ENCODE results near the gene C10orf62.

C10orf62 gene

DNA sequence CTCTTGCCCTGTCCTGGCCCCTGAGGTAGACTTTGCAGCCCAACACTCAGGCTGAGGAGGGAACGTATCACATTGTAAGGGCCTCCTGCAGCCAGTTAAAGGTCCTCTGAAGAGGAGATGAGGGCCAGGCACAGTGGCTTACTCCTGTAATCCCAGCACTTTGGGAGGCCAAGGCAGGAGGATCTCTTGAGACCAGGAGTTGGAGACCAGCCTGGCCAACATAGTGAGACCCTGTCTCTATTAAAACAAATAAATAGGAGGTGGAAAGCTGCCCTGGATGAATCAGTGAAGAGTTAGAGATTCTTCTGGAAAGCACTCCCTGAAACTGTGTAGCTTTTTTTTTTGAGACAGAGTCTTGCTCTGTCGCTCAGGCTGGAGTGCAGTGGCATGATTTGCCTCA is 2.3 kb upstream of the C10orf62 start:
- DNase-seq: no peak

DNA sequence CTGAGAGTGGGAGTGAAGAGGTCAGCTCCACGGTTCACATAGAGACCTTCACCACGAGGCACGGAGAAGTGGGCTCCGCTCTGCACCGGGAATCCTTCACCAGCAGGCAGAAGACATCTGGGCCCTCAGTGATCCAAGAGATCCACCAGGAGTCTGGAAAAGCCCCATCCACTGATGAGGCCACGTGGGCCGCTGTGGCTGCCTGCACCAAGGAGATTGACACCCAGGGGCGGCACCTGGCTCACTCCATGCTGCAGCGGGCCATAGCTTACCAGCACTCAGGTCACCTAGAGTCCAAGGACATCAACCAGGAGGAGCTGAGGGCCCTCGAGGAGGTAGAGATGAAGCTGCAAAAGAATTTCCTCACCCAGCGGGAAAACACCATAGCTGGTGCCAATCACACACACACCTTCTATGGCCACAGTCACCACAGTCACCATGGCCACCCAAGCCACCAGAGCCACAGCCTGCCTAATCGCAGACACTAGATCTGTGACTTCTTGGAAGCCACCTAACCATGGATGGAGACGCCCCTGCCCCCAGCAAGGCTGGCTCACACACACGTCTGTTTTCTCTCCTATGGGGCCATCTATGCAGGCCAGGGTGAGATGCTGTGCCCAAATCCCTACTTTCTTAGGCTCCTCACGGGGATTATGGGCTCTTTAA is 694 bp downstream of the C10orf62 start:
- DNase-seq: no peak

DNA sequence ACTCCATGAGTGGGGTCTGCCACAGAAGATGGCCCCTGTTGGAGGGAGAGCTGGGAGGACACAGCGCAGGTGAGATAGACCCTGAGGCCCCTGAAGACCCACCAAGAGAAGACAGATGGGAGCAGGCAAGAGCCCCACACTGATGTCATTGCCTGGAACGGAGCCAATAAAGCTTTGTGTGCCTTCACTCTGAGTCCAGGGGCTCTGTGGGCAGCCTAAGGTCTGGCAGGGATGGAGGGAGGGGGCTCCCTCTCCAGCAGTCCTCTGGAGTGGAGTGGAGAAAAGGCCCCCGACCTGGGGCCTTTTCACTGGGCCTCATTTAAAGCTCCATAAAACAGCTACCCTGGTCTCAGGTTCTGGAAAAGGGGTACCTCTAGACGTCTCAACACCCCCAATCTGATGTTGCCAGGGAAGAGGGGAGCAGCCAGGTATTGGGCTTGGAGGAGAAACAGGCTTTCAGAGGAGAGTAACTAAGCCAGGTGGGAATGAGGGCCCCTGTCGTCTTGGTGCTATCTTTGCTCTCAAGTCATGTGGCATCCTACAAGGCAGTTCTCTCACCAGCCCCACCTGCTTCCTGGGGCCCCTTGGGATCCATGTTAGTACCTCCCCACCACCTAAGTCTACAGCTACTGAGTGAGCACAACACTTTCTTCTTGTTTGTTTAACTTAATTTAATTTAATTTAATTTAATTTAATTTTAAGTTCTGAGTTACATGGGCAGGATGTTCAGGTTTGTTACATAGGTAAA is 1.4 kb downstream of the C10orf62 start:
- DNase-seq: no peak

DNA sequence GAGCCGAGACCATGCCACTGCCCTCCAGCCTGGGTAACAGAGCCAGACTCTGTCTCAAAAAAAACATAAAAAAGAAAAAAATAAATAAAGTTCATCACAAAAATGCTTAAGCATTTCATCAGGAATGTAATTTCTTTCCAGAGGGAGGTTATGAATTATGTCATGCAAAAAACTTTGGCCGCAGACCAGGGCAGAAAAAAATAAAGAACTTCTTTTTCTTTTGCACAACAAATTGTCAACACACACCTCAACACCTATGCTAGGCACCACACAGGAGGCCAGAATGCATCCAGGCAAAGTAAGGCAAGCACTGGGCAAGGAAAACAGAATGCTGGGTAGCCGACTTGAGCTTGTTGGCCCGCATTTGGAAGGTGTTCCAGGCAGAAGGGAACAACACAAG is 3.9 kb downstream of the C10orf62 start:
- DNase-seq: no peak

DNA sequence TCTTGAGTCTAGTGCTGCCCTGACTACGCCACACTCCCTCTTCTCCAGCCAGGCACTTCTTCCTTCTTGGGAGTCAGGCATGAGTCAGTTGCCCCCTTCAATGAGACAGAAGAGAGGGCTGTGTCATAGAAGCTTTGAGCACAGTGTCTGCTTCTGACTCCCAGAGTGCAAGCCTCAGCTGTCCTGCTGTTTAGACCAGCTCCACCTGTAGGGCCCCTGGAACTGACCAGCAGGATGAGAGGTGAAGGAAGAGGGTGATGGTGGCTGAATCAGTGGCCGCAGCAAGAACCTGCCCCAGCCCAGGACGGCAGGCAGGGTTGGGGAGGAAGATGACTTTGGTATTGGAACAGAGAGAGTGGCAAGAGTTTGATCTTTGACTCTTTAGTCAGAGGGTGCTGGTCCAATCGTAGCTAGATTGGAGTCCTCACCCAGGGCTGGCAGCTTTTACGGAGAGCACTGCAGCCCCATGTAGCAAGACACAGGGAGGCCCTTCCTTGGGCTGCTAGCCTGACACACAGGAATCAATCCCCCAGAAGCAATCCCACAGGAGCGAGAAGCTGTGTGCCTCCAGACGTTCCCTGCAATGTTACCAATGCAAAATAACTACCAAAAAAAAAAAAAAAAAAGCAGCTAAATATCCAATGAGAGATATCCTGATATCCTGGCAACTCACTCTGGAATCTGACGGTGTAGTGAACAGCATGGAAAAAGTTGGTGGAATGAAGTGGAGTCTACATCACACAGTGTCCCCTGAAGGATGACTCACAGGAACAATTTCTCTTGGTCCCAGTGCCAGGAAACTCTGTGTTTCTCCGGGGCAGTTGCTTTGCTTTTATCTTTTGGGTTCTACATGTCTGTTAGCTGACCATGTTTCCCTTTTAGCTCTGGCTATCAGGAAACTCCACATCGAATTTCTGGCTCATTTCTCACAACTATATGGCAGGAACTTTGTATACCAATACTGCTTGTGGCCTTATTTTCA is 6.9 kb downstream of the C10orf62 start:
- no peak for DNase-seq

DNA sequence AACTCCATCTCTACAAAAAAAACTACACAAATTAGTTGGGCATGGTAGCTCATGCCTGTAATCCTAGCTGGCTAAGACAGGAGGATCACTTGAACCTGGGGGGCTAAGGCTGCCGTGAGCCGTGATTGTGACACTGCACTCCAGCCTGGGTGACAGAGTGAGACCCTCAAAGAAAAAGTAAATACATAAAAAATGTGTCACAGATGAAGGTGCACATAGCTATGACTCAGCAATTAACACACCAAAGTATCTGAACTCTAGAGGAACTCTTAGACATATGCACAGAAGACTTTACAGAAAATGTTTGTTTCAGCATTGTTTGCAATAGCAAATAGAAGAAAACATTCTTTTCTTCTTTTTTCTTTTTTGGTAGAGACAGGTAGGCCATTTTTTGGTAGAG is 8.3 kb downstream of the C10orf62 start:
- no peak for DNase-seq

DNA sequence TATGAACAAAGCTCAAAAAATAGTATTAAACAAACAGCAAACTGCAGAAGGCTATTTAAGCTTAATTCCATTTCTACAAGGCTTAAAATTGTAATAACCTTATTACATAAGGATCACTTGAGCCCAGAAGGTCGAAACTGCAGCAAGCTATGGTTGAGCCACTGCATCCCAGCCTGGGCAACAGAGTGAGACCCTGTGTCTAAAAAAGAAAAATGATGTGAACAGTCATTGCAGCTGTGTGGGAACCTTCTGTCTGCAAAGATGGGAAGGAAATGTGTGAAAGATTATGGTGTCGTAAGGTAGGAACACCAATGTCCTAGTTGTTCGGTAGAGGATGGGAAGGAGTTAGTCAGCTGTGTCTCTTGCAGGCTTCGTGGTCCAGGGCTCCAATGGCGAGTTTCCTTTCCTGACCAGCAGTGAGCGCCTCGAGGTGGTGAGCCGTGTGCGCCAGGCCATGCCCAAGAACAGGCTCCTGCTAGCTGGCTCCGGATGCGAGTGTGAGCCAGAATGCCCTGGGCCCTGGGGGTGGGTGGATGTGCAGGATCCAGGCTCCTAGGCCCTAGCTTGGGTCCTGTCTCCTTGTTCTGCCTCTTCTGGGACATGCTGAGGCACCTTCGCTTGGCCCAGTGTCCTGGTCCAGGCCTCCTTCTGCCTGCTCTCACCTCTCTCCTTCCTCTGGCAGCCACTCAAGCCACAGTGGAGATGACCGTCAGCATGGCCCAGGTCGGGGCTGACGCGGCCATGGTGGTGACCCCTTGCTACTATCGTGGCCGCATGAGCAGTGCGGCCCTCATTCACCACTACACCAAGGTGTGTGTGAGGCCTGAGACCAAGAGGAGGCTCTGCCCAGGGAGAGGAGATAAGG is 9.1 kb downstream of the C10orf62 start:
- no peak for DNase-seq

DNA sequence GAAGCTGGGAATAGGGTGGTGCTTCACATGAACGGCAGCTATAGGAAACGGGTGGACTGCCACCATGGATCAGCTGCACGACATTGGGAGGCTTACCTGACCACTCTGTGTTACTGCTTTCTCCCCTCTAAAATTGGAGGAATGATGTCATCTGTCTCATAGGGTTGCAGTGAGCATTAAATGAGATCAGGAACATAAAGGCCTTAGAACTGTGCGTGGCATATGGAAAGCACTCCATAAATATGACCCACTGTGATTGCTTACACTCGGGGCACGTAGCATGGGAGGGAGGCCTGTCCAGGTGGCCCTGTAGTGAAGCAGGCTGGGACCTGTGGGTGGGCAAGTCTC is 9.7 kb downstream of the C10orf62 start:
- no peak for DNase-seq

DNA sequence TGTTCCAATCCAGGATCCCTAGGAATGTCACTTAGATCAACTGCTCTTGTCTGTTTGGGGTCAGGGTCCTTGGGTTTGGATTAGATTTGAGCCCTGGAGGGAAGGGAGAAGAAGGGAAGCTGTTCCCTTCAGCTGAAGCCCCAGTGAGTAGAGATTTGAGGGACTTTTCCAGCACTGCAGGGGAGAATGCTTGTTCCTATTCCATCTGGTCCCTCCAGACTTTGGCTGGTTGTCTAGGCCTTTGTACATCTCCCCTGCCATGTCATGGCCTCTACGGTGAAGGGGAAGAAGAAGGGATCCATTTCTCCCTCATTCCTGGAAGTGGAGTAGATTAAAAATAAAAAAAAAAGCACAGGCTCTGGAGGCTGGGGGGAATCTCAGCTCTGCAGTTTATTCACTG is 11.1 kb downstream of the C10orf62 start:
- peak in 1 of 2 experiments; percentile 10 for DNase-seq

DNA sequence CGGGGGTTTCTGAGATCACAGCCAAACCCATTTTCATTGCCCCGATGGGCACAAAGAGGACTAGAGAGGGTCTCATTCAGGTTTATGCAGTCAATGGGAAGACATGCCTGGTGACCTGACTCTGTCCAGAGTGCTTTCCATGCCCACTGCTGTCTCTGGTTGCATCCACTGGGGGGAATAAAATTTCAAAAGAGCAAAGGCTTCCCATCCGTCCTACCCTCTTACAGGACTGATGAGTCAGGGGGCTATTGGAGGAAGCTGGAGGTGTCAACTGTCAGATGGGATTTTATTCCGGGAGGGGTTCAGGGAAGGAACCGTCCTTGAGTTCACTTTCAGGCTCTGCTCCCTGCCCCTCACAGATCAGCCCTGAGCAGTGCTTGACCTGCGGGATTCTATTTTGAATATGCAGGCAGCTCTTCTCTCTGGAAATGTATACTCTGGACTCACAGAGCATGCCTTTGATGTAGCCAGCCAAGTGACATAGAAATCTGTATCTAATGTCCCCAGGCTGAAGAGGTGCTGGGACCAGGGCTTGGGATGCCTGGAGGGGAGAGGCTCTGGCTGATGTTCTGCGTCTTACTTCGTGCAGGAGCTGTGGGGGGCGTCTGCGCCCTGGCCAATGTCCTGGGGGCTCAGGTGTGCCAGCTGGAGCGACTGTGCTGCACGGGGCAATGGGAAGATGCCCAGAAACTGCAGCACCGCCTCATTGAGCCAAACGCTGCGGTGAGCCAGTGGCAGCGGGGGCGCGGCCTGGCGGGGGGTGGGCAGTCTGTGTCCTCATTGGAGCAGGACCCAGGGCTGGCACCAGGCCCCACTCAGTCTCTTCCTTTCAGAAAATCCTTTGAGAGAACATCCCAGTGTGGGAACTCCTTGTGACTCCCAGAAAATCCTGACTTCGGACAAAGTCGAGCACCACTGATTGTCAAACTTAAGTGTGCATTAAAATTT is 12.0 kb downstream of the C10orf62 start:
- DNase-seq: peak in 1 of 2 experiments; percentile 64

DNA sequence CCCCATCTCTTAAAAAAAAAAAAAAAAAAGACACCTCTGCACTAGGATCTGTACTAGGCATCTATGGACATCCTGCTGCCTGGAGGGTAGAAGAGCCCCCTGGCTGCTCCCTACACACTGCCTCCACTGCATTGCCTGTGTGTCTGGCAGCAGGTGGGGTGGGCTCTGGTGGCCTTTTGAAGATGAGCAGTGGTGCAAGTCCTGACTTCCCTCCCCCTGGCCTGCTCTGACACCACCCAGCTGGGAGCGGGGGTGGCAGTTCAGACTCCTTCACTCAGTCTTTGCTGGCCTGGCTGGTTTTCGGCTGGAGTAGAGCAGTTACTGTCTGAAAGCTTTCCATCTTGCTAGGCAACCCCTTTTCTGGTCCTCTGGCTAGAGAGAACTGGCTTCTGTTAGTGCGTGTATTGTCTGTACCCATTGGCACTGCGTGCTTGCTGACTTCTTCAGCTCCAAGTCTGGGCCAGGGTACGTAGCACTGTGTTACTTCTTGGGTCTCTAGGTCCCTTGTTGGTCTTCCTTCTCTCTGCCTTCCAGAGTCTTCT is 17.6 kb downstream of the C10orf62 start:
- no peak for DNase-seq

DNA sequence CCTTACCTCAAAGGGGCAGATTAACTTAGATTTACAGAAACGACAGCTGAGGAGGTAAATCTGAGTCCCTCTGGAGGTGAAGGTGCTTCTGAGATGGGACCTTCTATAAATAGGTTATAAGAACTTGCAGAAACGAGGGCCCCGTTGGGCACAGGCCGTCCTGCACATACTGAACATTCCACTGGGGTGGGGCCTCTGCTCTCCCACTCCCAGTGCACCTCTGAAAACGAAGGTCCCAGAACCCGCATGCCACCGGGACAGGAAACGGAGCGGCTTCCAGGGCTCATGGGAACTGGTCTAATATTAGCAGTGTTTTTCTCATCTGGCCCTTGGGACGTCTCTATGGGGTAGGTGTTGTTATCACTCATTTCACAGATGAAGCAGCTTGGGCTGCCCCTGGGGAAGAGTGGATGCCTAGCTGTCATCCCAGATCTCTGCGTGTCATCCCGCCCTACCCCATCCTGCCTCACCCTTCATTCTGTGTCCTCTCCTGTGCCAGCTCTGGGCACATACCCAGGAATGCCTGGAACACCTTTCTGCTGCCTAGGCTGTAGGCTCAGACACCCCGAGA is 19.6 kb downstream of the C10orf62 start:
- DNase-seq: peak; percentile 71 to 83

DNA sequence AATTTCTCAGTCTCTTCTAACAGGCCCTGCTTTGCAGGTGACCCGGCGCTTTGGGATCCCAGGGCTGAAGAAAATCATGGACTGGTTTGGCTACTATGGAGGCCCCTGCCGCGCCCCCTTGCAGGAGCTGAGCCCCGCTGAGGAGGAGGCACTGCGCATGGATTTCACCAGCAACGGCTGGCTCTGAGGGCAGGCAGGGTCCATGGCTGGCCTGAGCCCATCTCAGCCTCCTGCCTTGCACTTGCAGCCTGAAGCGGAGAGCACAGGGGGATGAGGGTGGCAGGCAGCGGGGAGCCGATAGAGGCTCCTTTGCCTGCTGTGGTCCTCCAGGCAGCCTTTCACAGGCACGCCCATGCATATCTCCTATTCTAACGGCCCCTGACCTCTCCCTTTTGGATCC is 22.0 kb downstream of the C10orf62 start:
- no peak for DNase-seq

DNA sequence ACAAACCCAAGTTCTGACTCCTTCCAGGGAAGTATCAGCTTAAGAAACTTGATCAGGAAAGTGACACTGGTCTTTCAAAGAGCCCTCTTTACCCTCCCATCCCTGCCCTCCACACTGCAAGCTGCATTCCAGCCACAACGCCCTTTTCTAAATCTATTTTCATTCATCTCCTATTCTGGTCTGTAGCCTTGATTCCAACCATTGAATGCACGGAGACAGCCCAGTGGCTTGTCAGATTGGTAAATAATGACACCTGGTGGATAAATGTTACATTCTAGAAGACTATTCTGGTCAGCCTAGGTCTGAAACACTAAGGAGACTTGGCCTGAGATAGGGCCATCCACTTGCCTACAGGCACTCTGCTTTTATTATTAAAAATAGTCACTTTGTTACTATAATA is 22.9 kb downstream of the C10orf62 start:
- DNase-seq: peak; percentile 13 to 53

DNA sequence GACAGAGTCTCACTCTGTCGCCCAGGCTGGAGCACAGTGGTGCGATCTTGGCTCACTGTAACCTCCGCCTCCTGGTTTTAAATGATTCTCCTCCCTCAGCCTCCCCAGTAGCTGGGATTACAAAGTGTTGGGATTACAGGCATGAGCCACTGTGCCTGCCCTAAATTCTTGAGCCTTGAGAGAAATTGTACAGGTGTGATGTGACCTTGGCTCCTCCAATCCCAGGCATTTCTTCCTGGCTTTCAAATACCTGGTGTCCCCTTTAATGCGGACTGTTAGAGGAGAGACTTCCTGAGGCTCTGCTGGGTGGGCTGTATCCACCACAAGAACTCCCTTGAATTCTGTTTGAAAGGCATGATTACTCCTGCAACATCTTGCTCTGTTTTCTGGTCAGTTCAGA is 28.8 kb downstream of the C10orf62 start:
- DNase-seq: no peak

DNA sequence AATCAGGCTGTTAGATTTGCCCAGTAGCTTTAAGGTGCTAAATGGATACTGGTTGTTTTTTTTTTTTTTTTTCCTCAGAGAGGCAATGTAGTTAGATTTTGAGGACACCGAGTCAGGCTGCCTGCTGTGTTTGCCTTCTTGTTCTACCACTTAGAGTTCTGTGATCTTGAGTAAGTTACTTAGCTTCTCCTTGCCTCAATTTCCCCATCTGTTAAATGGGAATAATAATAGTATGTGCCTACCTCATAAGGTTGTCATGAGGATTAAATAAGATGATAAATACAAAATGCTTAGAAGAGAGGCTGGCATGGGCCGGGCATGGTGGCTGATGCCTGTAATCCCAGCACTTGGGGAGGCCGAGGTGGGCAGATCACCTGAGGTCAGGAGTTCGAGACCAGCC is 29.2 kb downstream of the C10orf62 start:
- DNase-seq: no peak

DNA sequence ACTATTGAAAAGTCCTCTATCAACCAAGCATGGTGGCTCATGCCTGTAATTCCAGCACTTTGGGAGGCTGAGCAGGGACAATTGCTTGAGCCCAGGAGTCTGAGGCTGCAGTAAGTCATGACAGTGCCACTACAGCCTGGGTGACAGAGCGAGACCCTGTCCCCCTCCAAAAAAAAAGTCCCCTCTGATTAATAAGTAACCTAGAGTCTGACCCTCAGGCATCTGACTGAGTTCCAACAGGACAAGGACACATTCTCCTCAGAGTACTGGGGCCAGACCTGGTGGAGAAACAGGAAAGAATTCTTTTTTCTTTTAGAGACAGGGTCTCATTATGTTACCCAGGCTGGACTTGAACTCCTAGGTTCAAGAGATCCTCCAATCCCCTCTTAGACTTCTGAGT is 33.8 kb downstream of the C10orf62 start:
- no peak for DNase-seq

DNA sequence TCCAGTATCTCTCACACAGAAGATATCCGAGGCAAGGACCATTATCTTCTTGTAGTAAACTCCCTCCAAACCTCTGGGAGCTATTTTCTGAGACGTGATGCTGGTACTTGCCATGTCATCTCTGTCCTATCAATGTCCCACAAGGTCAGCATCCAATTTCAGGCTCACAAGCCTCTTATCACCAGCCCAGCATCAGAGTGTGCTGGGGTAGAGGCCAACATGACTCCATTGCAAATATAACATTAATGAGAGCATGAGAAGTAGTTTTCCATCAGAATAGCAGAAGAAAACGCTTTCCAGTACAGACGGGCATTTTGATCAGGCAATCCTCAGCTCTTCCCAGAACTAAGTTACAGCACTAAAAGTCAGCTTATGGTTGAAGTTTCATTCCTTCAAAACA is 38.2 kb downstream of the C10orf62 start:
- no peak for DNase-seq

DNA sequence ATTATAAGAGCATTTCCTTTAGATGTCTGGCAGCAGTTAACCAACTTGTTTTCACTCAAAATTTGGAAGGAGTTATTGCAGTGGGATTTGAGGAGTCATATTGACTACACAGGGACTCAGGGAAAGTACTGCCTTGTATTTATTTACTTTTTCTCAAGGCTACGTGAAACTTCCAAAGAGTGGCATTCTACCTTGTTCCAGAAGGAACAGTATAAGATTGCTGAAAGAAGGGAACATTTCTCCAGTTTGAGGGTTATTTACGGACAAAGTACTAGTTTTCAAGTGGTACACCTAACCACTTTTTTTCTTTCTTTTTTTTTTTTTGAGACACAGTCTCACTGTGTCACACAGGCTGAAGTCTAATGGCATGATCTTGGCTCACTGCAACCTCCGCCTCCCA is 38.7 kb downstream of the C10orf62 start:
- no peak for DNase-seq

DNA sequence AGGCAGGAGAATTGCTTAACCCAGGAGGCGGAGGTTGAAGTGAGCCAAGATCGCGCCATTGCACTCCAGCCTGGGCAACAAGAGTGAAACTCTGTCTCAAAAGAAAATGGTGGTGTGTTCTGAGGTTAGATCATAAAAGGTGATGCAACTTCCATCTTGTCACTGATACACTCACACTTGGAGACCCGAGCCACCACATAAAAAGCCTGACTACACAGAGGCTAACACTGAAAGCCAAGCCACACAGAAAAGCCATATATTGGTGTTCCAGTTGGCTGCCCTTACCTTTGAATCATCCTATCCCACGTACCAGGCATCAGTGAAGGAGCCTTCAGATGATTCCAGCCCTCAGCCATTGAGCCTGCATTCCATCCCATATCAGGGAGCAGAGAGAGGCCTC is 39.8 kb downstream of the C10orf62 start:
- no peak for DNase-seq

DNA sequence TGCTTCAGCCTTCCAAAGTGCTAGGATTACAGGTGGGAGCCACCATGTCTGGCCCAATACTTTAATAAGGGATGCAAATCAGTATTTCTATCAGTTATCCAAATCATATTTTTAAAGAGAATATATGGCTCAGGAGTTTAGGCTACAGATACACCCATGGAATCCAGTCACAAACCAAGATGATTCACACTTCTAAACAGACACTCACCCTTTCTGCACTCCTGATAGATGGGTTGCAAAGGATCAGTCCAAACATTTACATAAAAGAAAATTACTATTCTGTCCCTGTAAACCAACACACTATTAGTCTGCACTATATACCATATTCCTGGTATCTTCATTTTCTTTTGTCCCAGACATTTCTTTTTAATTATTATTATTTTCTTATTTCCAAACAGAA is 41.6 kb downstream of the C10orf62 start:
- no peak for DNase-seq

Data from cerebellar nuclear complex (tissue), 1 donor.